IPS-20b (cell line): ENCODE data around the gene NEUROD1.

Experiments used
- H3K27ac ChIP-seq: one replicate; pipeline ENCODE4 v1.5.1; 2013; ENCODE audit warnings: low read length
- H3K27me3 ChIP-seq: 2 replicates; pipeline ENCODE4 v1.6.1; 2013; ENCODE audit warnings: mild to moderate bottlenecking, low read length, inconsistent platforms; ENCODE audit not compliant: insufficient read depth
- H3K36me3 ChIP-seq: 2 replicates; pipeline ENCODE4 v1.6.1; 2013; ENCODE audit warnings: low read depth, mild to moderate bottlenecking, inconsistent platforms, low read length, moderate library complexity; ENCODE audit not compliant: insufficient read depth
- H3K4me1 ChIP-seq: 2 replicates; pipeline ENCODE4 v1.6.1; 2013; ENCODE audit warnings: mild to moderate bottlenecking, control low read depth, inconsistent platforms, low read length, moderate library complexity; ENCODE audit not compliant: insufficient read depth
- H3K4me3 ChIP-seq: 2 replicates; pipeline ENCODE4 v1.5.1; 2013; ENCODE audit warnings: mild to moderate bottlenecking, low read length, inconsistent platforms
- H3K9ac ChIP-seq: 2 replicates; pipeline ENCODE4 v1.6.1; 2013; ENCODE audit warnings: low read depth, mild to moderate bottlenecking, inconsistent platforms, low read length, moderate library complexity
- H3K9me3 ChIP-seq: 2 replicates; pipeline ENCODE4 v1.6.1; 2013; ENCODE audit warnings: mild to moderate bottlenecking, low read depth, low read length, inconsistent platforms; ENCODE audit not compliant: insufficient read depth

NEUROD1 gene

DNA sequence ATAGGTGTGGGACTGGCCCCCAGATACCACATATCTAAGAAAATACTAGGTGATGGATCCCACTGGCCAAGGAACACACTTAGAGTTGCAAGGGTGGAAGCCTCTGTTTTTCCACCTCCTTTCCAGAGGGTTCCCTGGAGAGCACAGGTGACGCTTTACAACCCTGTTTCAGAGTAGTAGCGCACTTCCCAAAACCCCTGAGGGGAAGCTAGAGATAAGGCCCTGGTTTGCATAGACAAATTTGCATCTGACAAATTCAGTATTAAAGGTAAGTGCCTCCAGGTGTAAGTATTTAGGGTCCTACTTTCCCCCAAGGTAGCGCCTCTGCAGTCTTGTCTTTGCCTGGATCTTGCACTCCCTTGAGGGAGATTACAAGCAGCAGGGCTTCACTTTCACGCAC is 22.9 kb downstream of the NEUROD1 start:
- Histone ChIP-seq H3K27ac (no peak overlapping the region), H3K9ac (no peak overlapping the region), H3K4me1 (peaks cover 7% of the 10 kb centered on the region; the same call in 1 of the 2 replicates), H3K36me3 (no peaks in the 10 kb centered on the region), H3K4me3 (peak overlapping the region; percentile 80), H3K27me3 (peaks cover 96% of the 10 kb centered on the region), H3K9me3 (no peaks in the 10 kb centered on the region)

GRCh38 chr2:181656450-181657291 is 23.6 kb downstream of the NEUROD1 start, which contains the start of gene CERKL:
TSS of gene CERKL (minus strand) at chr2:181657105. CDS start at chr2:181657006, 99 bp downstream.
- peaks cover 95% of the 10 kb centered on the region for H3K27me3 ChIP-seq
- peaks cover 7% of the 10 kb centered on the region; the same call in 1 of the 2 replicates for H3K4me1 ChIP-seq
- no peaks in the 10 kb centered on the region for H3K9me3 ChIP-seq
- H3K36me3 ChIP-seq = no peaks in the 10 kb centered on the region
- H3K9ac ChIP-seq = peak within 1 kb of the TSS; percentile 5; the same call in 1 of the 2 replicates
- no peak within 1 kb of the TSS for H3K27ac ChIP-seq
- peak within 1 kb of the TSS; percentile 80 for H3K4me3 ChIP-seq

DNA sequence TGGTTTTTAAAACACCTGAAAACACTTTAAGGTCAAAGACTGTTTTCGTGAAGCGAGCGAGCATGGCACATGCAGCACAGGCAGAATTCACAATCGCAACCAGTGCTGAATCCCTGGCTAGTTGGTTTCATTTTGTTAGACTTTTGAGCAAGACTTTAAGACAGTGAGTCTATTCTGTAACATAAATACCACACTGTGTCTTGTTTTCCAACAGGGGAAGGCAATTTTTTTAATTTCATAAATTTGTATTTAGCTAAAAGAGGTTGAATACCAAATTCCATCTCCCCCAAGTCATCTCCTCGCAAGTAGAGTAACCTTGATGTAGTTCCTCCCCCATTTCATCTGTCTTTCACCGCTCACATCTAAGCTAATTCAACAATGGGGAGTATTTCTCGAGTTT is 24.8 kb downstream of the NEUROD1 start:
- Histone ChIP-seq H3K9me3 (no peaks in the 10 kb centered on the region), H3K36me3 (no peaks in the 10 kb centered on the region), H3K4me1 (peaks cover 7% of the 10 kb centered on the region; the same call in 1 of the 2 replicates), H3K27ac (no peak overlapping the region), H3K27me3 (peaks cover 92% of the 10 kb centered on the region), H3K4me3 (peak overlapping the region; percentile 80), H3K9ac (no peak overlapping the region)

DNA sequence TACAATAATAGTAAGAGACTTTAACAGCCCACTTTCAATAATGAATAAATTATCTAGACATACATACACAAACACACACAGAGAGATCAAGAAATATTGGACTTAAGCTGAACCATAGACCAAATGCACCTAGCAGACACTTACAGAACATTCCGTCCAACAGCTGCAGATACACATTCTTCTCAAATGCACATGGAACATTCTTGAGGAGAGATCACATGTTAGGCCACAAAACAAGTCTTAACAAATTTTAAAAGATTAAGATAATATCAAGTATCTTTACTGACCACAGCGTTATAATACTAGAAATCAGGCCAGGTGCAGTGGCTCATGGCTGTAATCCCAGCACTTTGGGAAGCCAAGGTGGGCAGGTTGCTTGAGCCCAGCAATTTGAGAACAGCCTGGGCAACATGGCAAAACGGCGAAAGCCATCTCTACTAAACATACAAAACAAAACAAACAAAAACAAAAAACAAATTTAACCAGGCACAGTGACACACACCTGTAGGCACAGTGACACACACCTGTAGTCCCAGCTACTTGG is 30.8 kb downstream of the NEUROD1 start:
- Histone ChIP-seq H3K27me3 (peaks cover 33% of the 10 kb centered on the region), H3K9me3 (no peaks in the 10 kb centered on the region), H3K36me3 (no peaks in the 10 kb centered on the region), H3K9ac (no peak overlapping the region), H3K27ac (no peak overlapping the region), H3K4me3 (no peak overlapping the region), H3K4me1 (no peaks in the 10 kb centered on the region)

GRCh38 chr2:181648478-181649155 is 31.7 kb downstream of the NEUROD1 start:
- Histone ChIP-seq H3K4me1 (no peaks in the 10 kb centered on the region), H3K27me3 (peaks cover 24% of the 10 kb centered on the region), H3K4me3 (no peak overlapping the region), H3K9ac (no peak overlapping the region), H3K36me3 (no peaks in the 10 kb centered on the region), H3K9me3 (no peaks in the 10 kb centered on the region), H3K27ac (no peak overlapping the region)

GRCh38 chr2:181646415-181646987 is 33.8 kb downstream of the NEUROD1 start:
- Histone ChIP-seq H3K27ac (no peak overlapping the region), H3K27me3 (peaks cover 7% of the 10 kb centered on the region; the same call in 1 of the 2 replicates), H3K9ac (no peak overlapping the region), H3K4me3 (no peak overlapping the region), H3K4me1 (no peaks in the 10 kb centered on the region), H3K9me3 (no peaks in the 10 kb centered on the region), H3K36me3 (no peaks in the 10 kb centered on the region)

DNA sequence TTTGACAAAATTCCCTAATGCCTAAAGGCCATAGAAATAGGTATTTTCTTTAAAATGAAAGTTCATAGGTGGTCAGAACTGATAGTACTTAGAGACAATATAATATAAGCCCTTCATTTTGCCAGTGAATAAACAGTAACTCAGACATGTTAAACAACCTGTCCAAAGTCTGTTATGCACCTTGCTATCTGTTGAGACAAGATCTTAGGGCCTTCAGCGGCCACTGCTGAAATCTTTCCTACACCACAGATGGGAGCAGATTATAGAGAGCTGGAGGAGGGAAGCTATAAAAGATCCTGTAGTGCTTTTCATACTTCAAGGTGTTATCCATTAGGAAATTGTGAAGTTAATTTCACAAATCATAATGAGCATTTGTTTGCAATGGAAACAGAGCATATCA is 37.2 kb downstream of the NEUROD1 start:
- H3K27ac ChIP-seq = no peak overlapping the region
- H3K9ac ChIP-seq = no peak overlapping the region
- H3K9me3 ChIP-seq = no peaks in the 10 kb centered on the region
- H3K4me3 ChIP-seq = no peak overlapping the region
- H3K4me1 ChIP-seq = no peaks in the 10 kb centered on the region
- H3K36me3 ChIP-seq = no peaks in the 10 kb centered on the region
- H3K27me3 ChIP-seq = no peaks in the 10 kb centered on the region; the same call in 1 of the 2 replicates

DNA sequence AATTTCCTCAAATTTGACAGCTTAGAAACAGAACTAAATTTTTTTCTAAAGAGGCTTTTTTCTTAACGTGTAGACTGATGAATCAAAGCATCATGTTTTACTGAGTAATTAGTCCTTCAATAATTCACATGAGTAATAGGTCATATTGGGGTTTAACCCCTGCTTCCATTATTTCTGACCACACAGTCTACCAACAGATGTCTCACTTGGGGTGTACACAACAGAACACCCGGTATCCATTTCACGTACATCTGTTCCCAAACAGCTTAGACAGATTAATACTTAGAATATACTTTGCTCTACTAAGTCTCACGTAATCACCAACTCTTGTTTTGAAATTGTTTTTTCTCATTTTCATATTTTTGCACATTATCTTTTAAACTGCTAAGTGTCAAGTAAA is 38.2 kb downstream of the NEUROD1 start:
- no peaks in the 10 kb centered on the region for H3K9me3 ChIP-seq
- H3K27ac ChIP-seq = no peak overlapping the region
- H3K27me3 ChIP-seq = no peaks in the 10 kb centered on the region; the same call in 1 of the 2 replicates

DNA sequence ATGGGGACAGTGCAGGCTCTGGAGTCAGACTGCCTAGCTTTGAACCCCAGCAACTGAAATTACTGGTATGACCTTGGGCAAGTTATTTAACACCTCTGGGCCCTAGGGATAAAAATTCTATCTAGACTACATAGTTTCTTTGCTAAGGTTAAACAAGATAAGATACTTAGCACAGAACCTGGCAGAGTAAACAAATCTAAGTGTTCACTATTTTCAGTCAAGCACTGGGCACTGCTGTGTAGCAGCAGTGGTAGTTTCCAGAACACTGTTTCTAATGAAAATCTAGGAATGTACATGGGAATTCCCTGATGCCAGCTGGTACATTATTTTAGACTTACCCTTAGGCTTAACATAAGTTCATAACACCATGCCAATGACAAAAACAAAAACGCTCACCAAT is 40.6 kb downstream of the NEUROD1 start:
- H3K36me3 ChIP-seq = no peaks in the 10 kb centered on the region
- H3K9ac ChIP-seq = no peak overlapping the region
- no peaks in the 10 kb centered on the region for H3K9me3 ChIP-seq
- H3K4me3 ChIP-seq = no peak overlapping the region
- H3K27ac ChIP-seq = no peak overlapping the region
- H3K27me3 ChIP-seq = no peaks in the 10 kb centered on the region
- no peaks in the 10 kb centered on the region for H3K4me1 ChIP-seq

More for the DNA sequence above, 38.2 kb downstream of the NEUROD1 start:
- H3K4me1 ChIP-seq = no peaks in the 10 kb centered on the region
- no peaks in the 10 kb centered on the region for H3K36me3 ChIP-seq
- no peak overlapping the region for H3K4me3 ChIP-seq
- H3K9ac ChIP-seq = no peak overlapping the region

DNA sequence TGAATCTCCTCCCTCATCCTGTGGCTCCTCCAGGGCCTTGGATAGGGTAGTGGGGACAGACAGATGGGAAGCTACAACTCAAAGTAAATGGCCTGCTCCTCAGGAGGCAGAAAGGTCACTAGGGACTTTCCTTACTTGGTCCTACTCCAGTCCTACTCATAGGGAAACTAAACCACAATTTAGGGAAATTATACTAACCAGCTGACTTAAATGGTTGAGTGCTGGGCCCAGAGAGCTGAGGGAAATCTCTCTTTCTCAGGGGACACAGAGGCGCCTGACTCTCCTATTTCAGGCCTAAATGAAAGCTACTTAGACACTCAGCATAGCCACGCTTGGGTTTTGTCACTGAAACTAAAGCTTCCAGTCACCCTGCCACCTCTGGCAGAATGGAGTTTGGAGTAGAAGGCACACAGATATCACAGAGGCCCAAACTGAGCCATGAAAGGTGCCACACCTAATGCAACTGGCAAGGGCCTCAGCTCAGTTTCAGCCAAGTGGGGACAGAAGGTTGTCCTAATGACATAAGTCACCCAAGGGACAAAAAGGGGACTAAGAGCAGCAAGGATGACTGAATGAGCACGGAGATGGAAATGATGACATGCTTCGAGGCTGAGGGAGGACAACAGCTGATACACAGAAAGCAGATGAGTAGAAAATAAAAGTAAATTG is 47.5 kb downstream of the NEUROD1 start:
- no peaks in the 10 kb centered on the region for H3K9me3 ChIP-seq
- H3K4me3 ChIP-seq = no peak overlapping the region
- H3K27ac ChIP-seq = no peak overlapping the region
- no peaks in the 10 kb centered on the region for H3K27me3 ChIP-seq
- H3K36me3 ChIP-seq = no peaks in the 10 kb centered on the region
- H3K9ac ChIP-seq = no peak overlapping the region
- no peaks in the 10 kb centered on the region for H3K4me1 ChIP-seq
